ACC112 (cell line): Measurements from ENCODE around the gene OPRM1.
"Not testable (repeated sequence)": the region's sequence is repeated elsewhere in the genome, so short reads cannot be mapped to it uniquely, and the experiment has no call there.

Experiments used
- H2AFZ ChIP-seq: fragments of 200-600 bp; sonication (generic); one replicate; pipeline ENCODE4 v1.6.0; 2017; ENCODE audit warnings: antibody characterized with exemption, low read length; ENCODE audit not compliant: unreplicated experiment
- H3K27ac ChIP-seq: fragments of 200-600 bp; sonication (generic); 2 replicates; pipeline ENCODE4 v1.5.1; 2014; ENCODE audit warnings: low read depth, mild to moderate bottlenecking, antibody characterized with exemption, low read length, moderate library complexity
- H3K27me3 ChIP-seq: fragments of 200-600 bp; sonication (generic); 2 replicates; pipeline ENCODE4 v1.6.1; 2014; ENCODE audit warnings: mild to moderate bottlenecking, antibody characterized with exemption, low read length, moderate library complexity, mixed read lengths; ENCODE audit not compliant: insufficient read depth
- H3K36me3 ChIP-seq: fragments of 200-600 bp; sonication (generic); 2 replicates; pipeline ENCODE4 v1.6.1; 2016; ENCODE audit warnings: mild to moderate bottlenecking, antibody characterized with exemption, low read length, moderate library complexity, mixed read lengths; ENCODE audit not compliant: insufficient read depth
- H3K4me1 ChIP-seq: fragments of 200-600 bp; sonication (generic); one replicate; pipeline ENCODE4 v1.6.1; 2016; ENCODE audit warnings: low read length, mixed read lengths; ENCODE audit not compliant: insufficient read depth, unreplicated experiment, control insufficient read depth
- H3K4me3 ChIP-seq: fragments of 200-600 bp; sonication (generic); 2 replicates; pipeline ENCODE4 v1.5.1; 2014; ENCODE audit warnings: mild to moderate bottlenecking, low read depth, low read length
- H3K79me2 ChIP-seq: fragments of 200-600 bp; sonication (generic); one replicate; pipeline ENCODE4 v1.6.0; 2016; ENCODE audit warnings: low read length; ENCODE audit not compliant: control insufficient read depth, unreplicated experiment, insufficient read depth

OPRM1 gene

GRCh38 chr6:154239392-154239791, 200.4 kb downstream of the OPRM1 start:
- no peaks in the 10 kb centered on the region for H3K79me2 ChIP-seq
- no peaks in the 10 kb centered on the region for H3K4me1 ChIP-seq
- no peaks in the 10 kb centered on the region for H3K36me3 ChIP-seq
- H3K4me3 ChIP-seq: no peak overlapping the region
- H3K27me3 ChIP-seq: no peaks in the 10 kb centered on the region
- no peak overlapping the region for H2AFZ ChIP-seq
- no peak overlapping the region for H3K27ac ChIP-seq

- not testable (repeated sequence) for H3K4me1 ChIP-seq, H2AFZ ChIP-seq, H3K27me3 ChIP-seq, H3K36me3 ChIP-seq, H3K79me2 ChIP-seq, H3K27ac ChIP-seq, H3K4me3 ChIP-seq
These were observed 202.0 kb downstream of the OPRM1 start for GRCh38 chr6:154241061-154241460.

- Histone ChIP-seq H3K27me3 (peaks cover 6% of the 10 kb centered on the region; the same call in 1 of the 2 replicates), H3K27ac (no peak overlapping the region), H3K79me2 (no peaks in the 10 kb centered on the region), H2AFZ (no peak overlapping the region), H3K4me3 (no peak overlapping the region), H3K4me1 (no peaks in the 10 kb centered on the region), H3K36me3 (no peaks in the 10 kb centered on the region)
These were observed 202.5 kb downstream of the OPRM1 start for GRCh38 chr6:154241581-154241980.

- no peaks in the 10 kb centered on the region for H3K79me2 ChIP-seq
- H2AFZ ChIP-seq: no peak overlapping the region
- H3K4me1 ChIP-seq: no peaks in the 10 kb centered on the region
- no peak overlapping the region for H3K4me3 ChIP-seq
- no peak overlapping the region for H3K27ac ChIP-seq
- H3K36me3 ChIP-seq: no peaks in the 10 kb centered on the region
- peaks cover 9% of the 10 kb centered on the region; the same call in 1 of the 2 replicates for H3K27me3 ChIP-seq
These were observed 203.7 kb downstream of the OPRM1 start for GRCh38 chr6:154242617-154243357.

- no peaks in the 10 kb centered on the region for H3K4me1 ChIP-seq
- no peaks in the 10 kb centered on the region for H3K36me3 ChIP-seq
- peaks cover 9% of the 10 kb centered on the region; the same call in 1 of the 2 replicates for H3K27me3 ChIP-seq
- H3K79me2 ChIP-seq: no peaks in the 10 kb centered on the region
- no peak overlapping the region for H3K27ac ChIP-seq
- no peak overlapping the region for H2AFZ ChIP-seq
- no peak overlapping the region for H3K4me3 ChIP-seq
These were observed 205.0 kb downstream of the OPRM1 start for GRCh38 chr6:154243793-154244750.

- no peak overlapping the region for H3K27ac ChIP-seq
- H3K4me3 ChIP-seq: no peak overlapping the region
- peaks cover 9% of the 10 kb centered on the region; the same call in 1 of the 2 replicates for H3K27me3 ChIP-seq
- H3K4me1 ChIP-seq: no peaks in the 10 kb centered on the region
- no peak overlapping the region for H2AFZ ChIP-seq
- no peaks in the 10 kb centered on the region for H3K36me3 ChIP-seq
- no peaks in the 10 kb centered on the region for H3K79me2 ChIP-seq
These were observed 206.5 kb downstream of the OPRM1 start for GRCh38 chr6:154245506-154245905.

- Histone ChIP-seq H3K27me3 (peaks cover 9% of the 10 kb centered on the region; the same call in 1 of the 2 replicates), H3K27ac (no peak overlapping the region), H2AFZ (no peak overlapping the region), H3K4me3 (no peak overlapping the region), H3K79me2 (no peaks in the 10 kb centered on the region), H3K4me1 (no peaks in the 10 kb centered on the region), H3K36me3 (no peaks in the 10 kb centered on the region)
These were observed 207.7 kb downstream of the OPRM1 start for GRCh38 chr6:154246723-154247118.

- H3K4me3 ChIP-seq: no peak overlapping the region
These were observed 208.2 kb downstream of the OPRM1 start for GRCh38 chr6:154247119-154247861.

GRCh38 chr6:154249499-154250298, 210.7 kb downstream of the OPRM1 start:
- H3K36me3 ChIP-seq: no peaks in the 10 kb centered on the region
- H3K4me1 ChIP-seq: no peaks in the 10 kb centered on the region
- H3K79me2 ChIP-seq: no peaks in the 10 kb centered on the region
- no peak overlapping the region for H3K27ac ChIP-seq
- no peak overlapping the region for H2AFZ ChIP-seq
- H3K27me3 ChIP-seq: peaks cover 7% of the 10 kb centered on the region; the same call in 1 of the 2 replicates
- H3K4me3 ChIP-seq: no peak overlapping the region

More at GRCh38 chr6:154247119-154247861, 208.2 kb downstream of the OPRM1 start:
- Histone ChIP-seq H2AFZ (no peak overlapping the region), H3K79me2 (no peaks in the 10 kb centered on the region), H3K27me3 (peaks cover 9% of the 10 kb centered on the region; the same call in 1 of the 2 replicates), H3K4me1 (no peaks in the 10 kb centered on the region), H3K36me3 (no peaks in the 10 kb centered on the region), H3K27ac (no peak overlapping the region)
